GM19035 (cell line): Measurements from ENCODE around the gene EYS.

Experiments
- ATAC-seq: cut with Tn5 transposase; IDR thresholded peaks from one replicate; pipeline ENCODE4 v1.9.1; 2021; ENCODE audit not compliant: unreplicated experiment

EYS gene

GRCh38 chr6:64737418-64737817 is 969.6 kb downstream of the EYS start:
- ATAC-seq: no peak

DNA sequence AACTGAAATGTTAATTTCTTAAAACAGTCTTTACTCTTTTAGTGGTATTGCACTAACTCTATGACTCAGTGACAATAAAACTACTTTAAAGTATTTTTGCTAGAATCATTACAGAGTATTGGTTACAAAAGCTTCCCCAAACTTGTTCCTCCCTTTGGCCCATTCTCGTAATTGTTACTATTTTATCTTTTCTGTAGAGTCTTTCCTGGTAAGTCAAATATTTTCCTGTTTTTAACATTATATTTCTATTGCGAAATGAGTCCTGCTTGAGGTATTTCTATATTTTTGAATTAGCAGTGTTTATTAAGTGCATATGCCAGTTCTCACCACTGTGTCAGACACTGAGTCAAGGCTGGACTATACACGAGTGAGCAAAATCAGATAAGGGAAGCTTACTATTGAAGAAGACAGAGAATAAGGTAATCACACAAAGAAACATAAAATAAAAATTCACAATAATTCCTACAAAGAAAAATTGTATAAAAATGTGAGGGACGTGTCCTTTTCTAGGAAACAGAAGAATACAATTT is 970.5 kb downstream of the EYS start:
- no peak for ATAC-seq

DNA sequence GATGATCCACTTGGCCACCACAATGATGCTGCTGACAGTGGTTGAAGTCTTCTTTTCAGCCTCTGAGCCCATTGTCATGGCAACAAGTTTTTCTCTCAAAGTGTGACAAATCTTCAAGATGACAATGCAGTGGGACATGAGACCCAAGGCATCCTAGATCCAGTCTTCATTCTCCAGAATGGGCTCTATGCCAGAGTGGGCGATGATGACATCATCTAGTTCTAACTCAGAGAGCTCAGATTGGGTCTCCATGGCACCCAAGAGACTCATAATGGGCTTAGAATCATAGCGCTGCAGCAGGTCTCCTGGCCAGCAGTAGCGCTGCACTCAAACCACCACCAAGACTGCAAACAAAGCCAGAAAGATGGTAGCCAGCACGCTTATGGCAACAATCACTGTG is 973.6 kb downstream of the EYS start:
- no peak for ATAC-seq

DNA sequence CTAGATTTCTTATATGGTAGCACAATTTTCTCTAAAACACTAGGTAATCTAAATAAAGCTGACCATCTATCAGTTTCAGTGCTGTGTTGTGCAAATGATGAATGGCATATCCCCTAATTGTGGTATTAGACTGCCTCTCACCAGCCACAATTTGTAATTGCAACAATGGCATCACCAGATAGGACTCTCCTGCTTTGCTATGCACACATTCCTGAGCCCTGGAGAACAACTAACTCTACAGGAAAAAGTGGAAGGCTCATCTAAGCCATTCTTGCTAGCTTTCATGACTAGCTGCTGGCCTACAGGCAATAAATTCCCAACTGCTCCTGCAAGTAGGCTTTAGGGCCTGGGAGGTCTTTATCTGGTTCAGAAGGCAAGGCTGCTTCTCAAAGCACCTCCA is 974.1 kb downstream of the EYS start:
- ATAC-seq: no peak

DNA sequence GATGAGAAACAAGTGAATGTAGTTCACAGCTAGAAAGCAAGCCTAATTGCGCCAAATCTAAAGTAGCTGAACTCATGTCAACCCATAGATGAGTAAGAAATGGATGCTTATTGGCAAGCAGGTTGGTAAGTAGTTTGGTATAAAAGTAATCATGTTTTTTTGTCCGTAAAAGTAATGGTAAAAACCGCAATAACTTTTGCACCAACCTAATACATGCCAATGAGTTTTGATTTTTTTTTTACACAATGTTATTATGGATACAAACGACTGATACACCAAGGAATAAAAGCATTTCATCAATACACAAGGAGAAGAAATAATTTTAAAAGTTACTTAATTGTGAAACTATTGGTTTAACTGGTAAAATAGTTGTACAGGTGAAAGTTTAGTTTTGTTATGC is 977.5 kb downstream of the EYS start:
- ATAC-seq: no peak

DNA sequence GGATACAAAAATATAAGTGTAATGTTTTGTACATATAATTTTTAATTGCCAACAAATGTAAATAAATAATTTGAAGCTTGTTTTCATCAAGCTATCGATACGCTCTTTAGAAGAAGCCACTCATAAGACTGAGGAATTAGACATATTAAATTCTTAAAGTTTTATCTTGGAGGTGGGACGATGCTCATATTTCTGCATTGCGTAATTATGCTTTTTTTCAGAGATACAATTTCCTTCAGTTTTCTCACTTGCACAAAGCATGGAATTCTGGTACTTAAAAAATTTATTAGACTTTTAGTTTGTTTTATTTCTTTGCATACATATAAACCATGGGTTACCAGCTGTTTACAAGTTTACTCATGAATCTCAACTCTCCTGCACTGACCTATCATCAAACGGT is 980.0 kb downstream of the EYS start:
- no peak for ATAC-seq

- no peak for ATAC-seq
Measured at GRCh38 chr6:64724091-64724490, 982.9 kb downstream of the EYS start.

GRCh38 chr6:64723327-64724058 is 983.5 kb downstream of the EYS start:
- ATAC-seq: no peak

DNA sequence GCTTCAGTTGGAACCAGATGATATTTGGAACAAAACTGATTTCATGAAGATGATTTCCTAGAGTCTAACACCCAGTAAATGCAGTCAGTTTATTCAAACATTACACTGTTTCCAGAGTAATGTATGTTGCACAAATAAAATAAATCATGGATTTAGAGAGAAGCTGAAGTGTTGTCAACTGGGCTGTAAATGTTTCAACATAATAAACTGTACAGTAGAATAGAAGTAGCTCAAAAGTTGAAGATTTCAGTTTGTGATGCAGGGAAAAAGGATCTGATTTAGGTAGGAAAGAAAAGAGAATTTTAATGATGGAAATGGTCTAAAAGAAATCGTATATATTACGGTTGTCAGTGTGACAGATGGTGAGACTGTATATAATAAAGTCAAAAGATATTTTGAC is 985.2 kb downstream of the EYS start:
- ATAC-seq: no peak

- no peak for ATAC-seq
Measured at GRCh38 chr6:64717281-64717680, 989.7 kb downstream of the EYS start.

- no peak for ATAC-seq
Measured at GRCh38 chr6:64715624-64716023, 991.4 kb downstream of the EYS start.

GRCh38 chr6:64714073-64714472 is 993.0 kb downstream of the EYS start:
- no peak for ATAC-seq

GRCh38 chr6:64713175-64713574 is 993.9 kb downstream of the EYS start:
- ATAC-seq: no peak

DNA sequence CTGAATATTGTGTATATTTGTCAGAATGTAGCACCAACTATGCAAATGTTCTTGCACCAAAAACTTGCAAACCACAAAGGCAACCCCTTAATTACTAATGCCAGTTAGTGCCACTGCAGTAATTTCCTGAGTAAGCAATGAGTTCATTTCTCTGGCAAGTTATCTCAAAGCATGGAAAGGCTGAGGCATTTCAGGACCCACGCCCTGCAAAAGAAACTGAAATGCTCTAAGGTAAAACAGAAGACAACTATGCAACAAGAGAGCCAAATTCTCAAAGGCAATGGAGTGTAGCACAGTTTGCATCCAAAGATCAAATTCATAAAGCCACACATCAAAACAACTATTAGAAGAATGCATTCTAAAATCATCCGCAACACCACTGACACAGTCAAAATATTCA is 994.4 kb downstream of the EYS start:
- ATAC-seq: no peak

DNA sequence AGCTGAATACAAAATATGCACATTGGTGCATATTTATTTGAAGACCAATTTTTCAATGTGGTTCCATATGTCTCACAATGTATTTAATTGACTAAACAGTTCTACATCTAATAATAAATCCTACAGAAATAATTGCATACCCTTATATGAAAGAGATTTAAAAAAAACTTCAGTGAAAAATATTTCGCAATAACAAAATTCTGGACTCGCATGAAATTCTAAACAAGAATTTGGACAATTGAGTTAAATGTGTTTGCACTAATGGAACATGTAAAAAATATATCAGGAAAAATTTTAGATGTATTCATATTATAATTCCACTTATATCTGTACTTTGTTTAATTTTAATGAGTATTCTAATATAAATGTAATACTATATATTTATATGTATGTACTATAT is 1003.1 kb downstream of the EYS start:
- ATAC-seq: no peak

DNA sequence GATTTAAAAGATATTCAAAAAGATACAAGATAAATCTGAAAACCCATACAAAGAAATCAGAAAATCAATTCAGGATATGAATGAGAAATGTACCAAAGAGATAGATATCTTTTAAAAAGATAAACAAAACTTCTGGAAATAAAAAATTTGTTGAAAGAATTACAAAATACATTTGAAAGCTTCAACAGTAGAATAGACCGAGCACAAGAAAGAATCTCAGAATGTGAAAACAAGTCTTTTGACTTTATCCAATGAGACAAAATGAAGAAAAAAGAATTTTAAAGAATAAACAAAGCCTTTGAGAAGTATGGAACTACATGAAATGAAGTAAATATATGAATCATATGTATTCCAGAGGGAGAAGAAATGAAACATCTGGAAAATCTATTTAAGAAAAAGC is 1011.0 kb downstream of the EYS start:
- no peak for ATAC-seq

DNA sequence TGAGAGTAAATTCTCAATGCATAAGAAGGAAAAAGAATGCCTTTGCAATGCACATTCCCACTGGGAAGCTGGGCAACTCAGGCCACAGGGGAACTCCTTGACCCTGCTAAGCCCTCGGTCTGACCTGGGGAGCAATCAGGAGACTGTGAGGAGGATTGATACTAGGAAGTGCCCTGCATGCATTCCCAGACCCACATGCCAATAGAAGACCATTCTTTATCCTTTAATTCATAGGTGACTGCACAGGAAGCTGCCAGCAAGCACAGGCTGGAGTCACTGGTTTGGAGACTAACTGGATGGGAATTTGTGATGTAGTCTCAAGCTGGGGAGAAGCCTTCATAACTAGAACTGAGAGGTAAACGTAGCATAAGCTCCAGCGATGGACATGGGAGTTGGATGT is 1012.7 kb downstream of the EYS start:
- no peak for ATAC-seq

- no peak for ATAC-seq
Measured at GRCh38 chr6:64691064-64691463, 1016.0 kb downstream of the EYS start.

GRCh38 chr6:64685401-64685800 is 1021.6 kb downstream of the EYS start:
- ATAC-seq: no peak

DNA sequence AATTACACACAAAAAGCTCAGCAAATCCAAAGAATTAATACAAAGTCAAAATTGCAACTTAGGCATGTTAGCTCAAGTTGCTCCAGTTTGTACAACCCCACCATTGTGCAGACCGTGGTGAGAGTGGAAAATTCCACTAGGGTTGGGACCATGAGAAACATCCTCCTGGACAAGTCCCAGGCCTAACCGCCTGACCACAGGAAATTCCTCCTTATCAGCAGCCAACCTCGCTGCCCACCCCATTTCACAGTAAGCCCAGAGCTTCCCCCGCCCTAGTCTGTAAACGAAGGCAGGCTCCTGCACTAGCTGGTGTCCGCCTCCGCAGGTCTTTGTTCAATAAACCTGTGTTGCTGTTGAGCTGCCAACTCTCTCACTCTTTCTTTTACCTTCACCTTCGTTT is 1023.3 kb downstream of the EYS start:
- no peak for ATAC-seq

- ATAC-seq: no peak
Measured at GRCh38 chr6:64681416-64682160, 1025.4 kb downstream of the EYS start.

- no peak for ATAC-seq
Measured at GRCh38 chr6:64680446-64680845, 1026.6 kb downstream of the EYS start.
